GM19099 (cell line): ENCODE data around the gene PPP2R5C.

Experiments used
- POLR2A ChIP-seq: IDR thresholded peaks from 3 replicates; pipeline ENCODE4 v1.6.1; 2011; ENCODE audit warnings: low read depth; ENCODE audit not compliant: insufficient read length; ENCODE audit errors: extremely low read depth

Gene PPP2R5C

DNA sequence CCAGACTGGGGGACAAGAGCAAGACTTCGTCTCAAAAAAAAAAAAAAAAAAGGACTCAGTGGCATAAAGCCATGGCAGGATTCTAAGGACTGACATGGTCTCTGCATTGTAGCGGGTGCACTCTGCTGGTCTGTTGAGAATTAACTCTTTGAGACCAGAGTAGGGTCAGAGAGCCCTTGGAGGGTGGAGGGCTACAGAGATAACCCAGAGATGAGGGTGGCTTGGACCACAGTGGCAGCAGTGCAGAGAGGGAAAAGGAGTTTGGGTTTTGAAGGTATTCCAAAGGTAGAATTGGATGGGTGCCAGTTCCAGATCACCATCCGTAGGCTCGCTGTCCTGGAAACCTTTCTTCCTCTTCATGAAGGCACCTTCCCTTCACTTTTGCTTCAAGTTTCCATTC is 188.6 kb downstream of the PPP2R5C start:
- no peak for TF ChIP-seq POLR2A

DNA sequence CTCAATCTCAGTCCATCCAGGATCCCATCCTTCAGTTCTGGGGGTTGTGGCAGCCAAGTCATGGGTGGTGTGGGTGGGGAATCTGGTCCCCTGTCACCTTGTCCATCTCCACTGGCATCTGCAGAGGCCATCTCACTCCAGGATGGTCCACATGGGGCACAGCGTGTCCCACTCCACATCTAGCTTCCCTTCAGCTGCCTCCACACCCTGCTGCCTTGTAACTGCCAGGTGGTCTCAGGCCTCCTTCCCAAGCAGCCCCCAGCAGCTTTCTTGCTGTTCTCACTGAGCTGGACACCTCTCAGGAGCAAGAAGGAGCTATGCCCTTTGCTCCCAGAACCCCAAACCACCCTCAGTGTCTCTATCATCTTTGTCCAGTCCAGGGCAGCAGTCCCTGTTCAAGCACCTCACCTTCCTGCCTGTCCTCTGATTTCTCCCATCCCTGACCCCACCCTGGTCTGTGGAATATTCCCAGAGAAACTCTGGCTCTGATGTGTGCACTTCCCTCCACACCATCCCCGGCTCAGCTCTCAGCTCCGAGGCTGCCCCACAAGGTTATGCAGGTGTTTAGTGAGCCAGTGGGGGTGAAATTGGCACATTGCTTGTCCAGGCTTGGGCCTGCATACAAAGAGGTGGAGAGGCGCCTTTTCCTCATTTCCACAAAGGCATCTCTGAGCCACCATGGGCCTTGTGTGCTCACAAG is 189.2 kb downstream of the PPP2R5C start:
- no peak for TF ChIP-seq POLR2A

DNA sequence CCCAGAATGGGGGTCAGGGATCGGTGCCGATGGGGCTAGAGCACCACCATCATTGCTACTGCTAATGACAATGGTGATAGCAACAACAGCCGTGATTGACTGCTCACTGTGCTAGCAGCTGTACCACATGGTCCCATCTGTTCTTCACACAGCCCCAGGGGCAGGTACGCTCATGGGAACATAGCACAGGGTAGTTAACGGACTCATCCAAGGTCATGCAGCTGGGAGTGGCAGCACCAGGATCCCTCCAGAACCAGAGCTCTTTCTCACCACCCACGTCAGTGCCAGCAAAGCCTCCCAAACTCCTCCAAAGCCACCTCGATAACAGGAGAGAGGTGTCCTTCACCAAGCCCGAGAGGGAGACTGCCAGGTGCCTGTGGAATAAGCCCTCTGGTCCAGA is 191.6 kb downstream of the PPP2R5C start:
- no peak for TF ChIP-seq POLR2A

DNA sequence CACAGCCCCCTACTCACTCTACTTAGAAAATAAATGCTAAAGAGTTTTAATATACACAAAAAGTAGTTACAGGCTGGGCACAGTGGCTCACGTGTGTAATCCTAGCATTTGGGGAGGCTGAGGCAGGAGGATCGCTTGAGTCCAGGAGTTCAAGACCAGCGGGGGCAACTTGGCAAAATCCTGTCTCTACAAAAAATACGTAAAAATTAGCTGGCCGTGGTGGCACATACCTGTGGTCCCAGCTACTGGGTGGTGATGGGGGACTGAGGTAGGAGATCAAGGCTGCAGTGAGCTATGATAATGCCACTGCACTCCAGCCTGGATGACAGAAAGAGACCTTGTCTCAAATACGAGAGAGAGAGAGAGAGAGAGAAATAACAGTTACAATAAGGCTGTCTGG is 193.0 kb downstream of the PPP2R5C start:
- TF ChIP-seq POLR2A, result no peak

DNA sequence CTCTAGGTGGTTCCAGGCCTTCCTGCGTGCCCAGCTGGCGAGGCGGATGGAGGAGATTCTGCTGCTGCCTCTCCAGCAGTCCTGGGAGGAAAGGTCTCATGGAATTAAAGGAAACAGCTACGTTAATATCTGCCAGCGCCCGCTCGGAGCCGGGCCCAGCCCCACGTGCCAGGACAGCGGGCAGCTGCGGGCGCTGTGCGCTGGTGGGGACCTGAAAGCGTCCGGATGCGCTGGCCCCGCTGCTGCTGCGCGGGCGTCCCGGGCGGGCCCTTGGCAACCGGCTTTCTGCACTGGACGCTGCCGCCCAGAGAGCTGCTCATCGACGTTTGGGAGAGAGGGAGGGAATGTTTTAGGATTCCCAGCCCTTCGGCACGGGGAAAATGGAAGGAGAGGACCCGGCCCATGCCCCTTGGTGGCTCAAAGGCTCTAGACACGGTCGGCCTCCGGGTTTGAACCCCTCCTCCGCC is 194.2 kb downstream of the PPP2R5C start:
- no peak for TF ChIP-seq POLR2A

DNA sequence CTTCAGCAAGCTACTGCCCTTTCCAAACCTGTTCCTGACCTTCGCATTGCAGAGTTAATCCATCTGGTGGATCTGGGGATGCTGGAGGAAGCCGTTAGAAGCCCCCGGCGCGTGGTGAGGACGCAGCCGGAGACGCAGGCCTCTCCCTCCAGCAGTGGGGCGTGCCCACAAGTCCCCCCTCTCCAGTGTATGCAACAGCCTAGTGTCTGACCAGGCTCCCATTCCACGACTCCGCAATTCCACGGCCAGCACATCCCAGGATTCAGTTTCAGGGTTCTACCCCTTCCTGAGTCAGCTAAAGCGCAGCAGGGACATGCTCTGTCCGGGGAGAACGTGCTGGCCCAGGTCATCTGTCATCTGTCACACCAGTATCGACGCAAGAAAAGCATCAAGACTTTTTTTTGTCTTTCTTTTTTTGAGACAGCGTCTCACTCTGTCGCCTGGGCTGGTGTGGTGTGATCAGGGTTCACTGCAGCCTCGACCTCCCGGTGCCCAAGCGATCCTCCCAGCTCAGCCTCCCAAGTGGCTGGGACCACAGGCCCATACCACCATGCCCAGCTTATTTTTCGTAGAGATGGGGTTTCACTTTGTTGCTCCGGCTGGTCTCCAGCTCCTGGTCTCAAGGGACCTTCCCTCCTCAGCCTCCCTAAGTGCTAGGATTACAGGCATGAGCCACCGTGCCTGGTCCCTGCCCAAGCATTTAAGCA is 194.8 kb downstream of the PPP2R5C start:
- no peak for TF ChIP-seq POLR2A

DNA sequence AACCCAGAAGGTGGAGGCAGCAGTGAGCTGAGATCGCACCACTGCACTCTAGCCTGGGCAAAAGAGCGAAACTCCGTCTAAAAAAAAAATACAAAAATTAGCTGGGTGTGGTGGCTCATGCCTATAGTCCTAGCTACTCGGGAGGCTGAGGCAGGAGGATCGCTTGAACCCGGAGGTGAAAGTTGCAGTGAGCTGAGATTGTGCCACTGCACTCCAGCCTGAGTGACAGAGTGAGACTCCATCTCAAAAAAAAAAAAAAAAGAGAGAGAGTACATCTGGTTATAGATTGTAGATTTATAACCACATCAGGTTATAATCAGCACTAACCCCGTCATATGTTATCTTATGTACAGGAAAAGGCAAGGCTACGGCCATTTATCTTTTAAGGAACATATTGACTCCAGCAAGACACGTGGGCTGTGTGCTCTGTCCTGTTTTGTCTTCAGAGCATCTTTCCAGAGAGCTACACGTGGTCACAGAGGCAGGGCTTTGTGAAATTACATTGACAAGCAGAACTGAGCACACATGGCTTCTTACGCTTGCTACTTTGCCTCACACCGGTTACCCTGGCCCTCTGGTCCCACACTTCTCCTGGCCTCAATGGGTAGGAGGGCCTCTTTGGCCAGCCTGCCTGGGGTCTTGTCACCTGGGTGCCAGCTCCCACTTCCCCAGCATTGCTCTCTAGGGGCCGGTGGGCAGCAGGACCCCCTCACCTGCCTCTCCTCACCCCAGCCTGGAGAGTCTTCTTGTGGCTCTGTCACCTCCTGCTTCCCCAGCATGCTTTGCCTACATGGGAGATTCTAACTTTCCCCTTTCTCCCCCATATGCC is 196.1 kb downstream of the PPP2R5C start:
- TF ChIP-seq POLR2A, result no peak

DNA sequence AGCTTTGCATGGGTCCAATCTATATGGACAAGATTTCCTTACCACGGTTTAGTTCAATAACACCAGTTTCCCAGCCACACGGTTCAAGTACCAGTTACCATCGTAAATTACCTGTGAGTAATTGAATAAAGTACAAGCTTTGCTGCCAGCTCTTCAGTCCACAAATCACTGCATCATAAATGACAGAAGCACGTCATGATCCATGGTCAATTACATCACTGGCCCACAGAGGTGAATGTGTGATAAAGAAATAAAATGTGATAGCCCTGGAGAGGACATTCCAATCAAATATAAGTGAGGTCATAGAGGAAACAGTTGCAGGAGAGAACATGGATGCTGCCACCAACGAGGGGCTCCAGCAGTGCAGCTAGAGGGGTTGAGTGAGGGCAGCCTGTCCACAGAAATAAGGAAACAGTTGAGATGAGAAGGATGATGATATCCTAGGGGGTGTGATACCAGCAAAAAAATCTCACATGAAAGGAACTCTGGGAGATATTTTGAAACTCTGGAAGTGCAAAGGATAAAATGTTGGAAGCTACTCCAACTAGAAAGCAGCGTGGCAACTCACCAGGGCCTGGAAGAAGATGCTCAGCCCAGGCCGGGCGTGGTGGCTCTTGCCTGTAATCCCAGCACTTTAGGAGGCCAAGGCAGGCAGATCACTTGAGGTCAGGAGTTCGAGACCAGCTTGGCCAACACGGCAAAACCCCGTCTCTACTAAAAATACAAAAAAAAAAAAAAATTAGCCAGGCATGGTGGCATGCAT is 197.1 kb downstream of the PPP2R5C start:
- TF ChIP-seq POLR2A, result no peak

DNA sequence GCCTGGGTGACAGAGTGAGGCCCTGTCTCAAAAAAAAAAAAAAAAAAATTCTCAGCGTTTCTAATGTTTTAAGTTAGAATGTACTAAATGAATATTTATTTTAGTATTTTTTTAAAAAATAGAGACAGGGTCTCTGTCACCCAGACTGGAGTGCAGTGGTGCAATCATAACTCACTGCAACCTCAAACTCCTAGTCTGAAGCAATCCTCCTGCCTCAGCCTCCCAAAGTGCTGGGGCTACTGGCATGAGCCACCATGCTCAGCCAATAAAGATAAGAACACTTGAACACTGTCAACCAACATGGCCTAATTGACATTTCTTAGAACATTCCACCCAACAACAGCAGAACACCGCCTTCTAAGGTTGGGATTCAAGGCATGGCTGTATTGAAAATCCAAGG is 197.8 kb downstream of the PPP2R5C start:
- no peak for TF ChIP-seq POLR2A

DNA sequence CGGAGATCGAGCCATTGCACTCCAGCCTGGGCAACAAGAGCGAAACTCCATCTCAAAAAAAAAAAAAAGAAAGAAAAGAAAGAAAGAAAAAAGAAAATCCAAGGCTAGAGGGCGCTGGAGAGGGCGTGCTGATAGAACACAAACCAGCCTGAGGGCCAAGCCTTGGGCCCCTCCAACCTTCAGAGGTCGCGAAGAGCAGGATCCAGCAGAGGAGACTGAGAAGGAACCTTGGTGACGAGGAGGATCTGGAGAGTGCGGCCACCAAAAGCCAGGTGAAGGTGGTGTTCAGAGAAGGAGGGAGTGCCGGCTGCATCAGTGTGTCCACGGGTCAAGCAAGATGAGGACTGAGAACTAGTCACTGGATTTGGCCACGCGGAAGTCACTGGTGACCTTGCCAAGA is 198.7 kb downstream of the PPP2R5C start:
- no peak for TF ChIP-seq POLR2A

DNA sequence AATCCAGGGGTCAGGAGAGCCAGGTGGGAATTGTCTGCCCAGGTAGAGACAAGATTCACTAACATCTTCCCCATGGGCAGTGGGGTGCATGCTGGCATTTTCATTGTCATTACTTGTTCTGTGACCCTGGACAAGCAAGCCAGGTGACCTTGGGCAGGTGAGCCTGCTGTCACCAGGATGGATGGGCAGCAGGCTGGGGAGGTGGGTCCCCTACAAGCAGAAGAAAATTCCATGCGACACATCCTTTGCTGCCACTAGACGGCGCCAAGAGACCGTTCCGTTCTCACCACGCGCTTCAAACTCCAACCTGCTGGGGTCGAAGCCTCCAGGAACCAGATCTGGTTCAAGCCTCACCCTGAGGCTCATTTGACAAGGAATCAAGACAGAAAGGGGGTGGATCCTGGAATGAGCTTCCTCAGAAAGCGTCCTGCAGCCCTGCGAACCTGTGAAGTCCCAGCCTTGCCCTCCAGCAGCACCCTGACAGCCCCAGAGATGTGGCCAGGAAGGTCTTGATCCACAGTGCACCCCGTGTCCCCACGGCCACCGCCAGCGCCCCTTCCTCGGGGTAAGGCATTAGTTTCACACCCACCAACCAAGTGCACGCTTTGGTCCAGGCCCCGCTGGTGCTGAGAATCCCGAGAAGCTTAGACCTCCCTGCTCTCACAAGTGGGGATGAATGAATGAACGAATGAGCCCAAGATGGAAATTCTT is 199.7 kb downstream of the PPP2R5C start:
- no peak for TF ChIP-seq POLR2A

DNA sequence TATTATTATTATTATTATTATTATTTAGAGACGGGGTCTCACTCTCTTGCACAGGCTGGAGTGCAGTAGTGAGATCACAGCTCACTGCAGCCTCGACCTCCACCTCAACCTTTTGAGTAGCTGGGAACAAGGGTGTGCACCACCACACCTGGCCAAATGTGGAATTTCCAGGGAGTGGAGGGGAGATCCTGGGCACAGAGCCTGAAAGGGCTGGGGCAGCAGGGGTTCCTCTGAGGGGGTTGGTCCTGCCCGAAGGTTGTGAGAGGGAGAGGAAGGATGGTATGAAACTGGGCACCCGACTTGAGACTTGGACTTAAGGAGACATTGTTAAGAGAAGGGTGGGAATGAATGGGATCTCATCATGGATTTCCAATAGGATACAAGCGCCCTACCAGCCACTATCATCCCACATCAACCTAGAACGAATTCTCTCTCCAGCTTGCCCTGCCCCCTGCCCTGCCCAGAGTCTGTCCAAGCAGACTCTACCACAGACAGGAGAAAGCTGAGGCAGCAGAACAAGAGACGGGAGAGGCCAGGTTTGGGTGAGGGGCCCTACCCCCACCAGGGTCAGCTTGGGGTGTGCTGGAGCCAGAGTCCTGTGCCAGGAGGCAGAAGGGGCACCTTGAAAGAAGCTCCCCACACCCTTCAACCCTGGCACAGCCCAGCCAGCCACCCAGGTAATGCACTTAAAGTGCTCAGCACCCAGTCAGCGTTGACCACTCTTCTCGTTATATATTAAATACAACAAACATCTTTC is 200.4 kb downstream of the PPP2R5C start:
- no peak for TF ChIP-seq POLR2A

DNA sequence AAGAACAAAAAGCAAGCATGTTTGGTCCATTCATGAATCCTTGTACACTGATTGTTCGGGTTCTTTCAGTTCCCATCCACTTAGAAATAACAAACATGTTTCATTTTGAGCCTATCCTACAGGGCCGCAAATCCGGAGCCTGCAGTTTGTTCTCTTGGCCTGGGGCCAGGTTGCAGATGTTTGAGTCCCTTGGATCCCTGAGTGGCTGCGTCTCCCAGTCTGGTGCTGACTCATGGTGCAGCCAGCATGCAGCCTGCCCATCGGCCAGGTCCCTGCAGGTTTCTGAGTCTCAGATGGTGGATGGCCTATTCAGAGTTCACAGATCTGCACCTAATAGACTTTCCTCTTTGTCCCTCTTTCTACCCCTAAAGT is 201.0 kb downstream of the PPP2R5C start:
- no peak for TF ChIP-seq POLR2A

DNA sequence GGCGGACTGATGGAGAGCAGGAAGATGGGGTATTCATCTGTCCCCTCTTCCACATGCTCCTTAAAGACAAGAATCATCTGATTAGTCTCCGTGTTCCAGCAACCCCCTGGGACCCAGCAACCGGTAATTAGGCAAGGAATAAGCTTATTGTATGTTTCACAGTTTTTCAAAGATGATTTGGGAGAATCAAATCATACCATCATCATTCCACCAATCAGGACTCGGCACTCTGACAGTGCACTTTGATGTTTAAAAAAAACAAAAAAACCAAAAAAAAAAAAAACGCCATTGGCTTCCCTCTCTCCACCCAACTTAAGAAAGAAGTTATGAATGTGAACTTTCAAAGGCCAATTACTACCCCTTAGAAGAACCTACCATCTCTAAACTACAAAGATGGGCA is 201.5 kb downstream of the PPP2R5C start:
- no peak for TF ChIP-seq POLR2A
